Measurements from ENCODE around the gene TMCO1. TPM values are rescaled to one million over a fixed set of nuclear protein-coding genes. Genes with fewer than 3 reads are reported as not detected.

Gene TMCO1
- polyA plus RNA-seq, 3 donors: 24.1 to 154 (median 146) TPM

- peaks cover 0 to 3% (median 0%) of the 10 kb centered on the region in 7 donors for H3K9me3 Mint-ChIP-seq
- H3K27me3 Mint-ChIP-seq (ENCODE audit: low read depth in 3 of 3): peaks cover 0 to 3% (median 0%) of the 10 kb centered on the region in 3 donors
- intact Hi-C loops (cut with micrococcal nuclease): loop anchor here (5.0 to 10.0 kb wide), 4 partner anchors 36 to 101 kb away; partner anchors contain the start of gene MGST3 (in 2 of the 2)
- H3K36me3 Mint-ChIP-seq: peaks cover 6 to 10% of the 10 kb centered on the region in 2 donors
- H3K4me3 ChIP-seq (replicated peaks in 1 of 3; ENCODE audit: low read depth in 2 of 3, low read length in 3 of 3): peak within 1 kb of the TSS; percentile 81 to 99 (median 89)
- H2AFZ ChIP-seq (ENCODE audit: insufficient read depth, low read depth, low read length, poor library complexity, severe bottlenecking): peak within 1 kb of the TSS; percentile 95
- no peaks in the 10 kb centered on the region for H3K36me3 ChIP-seq (replicated peaks in 1 of 2; ENCODE audit: control insufficient read depth in 1 of 2, insufficient read depth in 2 of 2, low read length in 2 of 2)
- H3K4me1 Mint-ChIP-seq: peaks cover 30% of the 10 kb centered on the region
- peak within 1 kb of the TSS; percentile 91 to 93 for H3K27ac ChIP-seq (ENCODE audit: low read depth in 1 of 2, low read length in 2 of 2)
- H3K27ac Mint-ChIP-seq: peak within 1 kb of the TSS; percentile 90 to 97 (median 96)
- peaks cover 9% of the 10 kb centered on the region for H4K20me1 ChIP-seq (ENCODE audit: insufficient read depth, low read length)
- no peaks in the 10 kb centered on the region for H3K27me3 ChIP-seq (ENCODE audit: control insufficient read depth in 2 of 2, insufficient read depth in 2 of 2, low read length in 2 of 2)
- peak within 1 kb of the TSS; percentile 80 for H3K4me2 ChIP-seq (replicated peaks; ENCODE audit: extremely low read depth, low read length, poor library complexity, severe bottlenecking)
- TF ChIP-seq, protein P1, sequence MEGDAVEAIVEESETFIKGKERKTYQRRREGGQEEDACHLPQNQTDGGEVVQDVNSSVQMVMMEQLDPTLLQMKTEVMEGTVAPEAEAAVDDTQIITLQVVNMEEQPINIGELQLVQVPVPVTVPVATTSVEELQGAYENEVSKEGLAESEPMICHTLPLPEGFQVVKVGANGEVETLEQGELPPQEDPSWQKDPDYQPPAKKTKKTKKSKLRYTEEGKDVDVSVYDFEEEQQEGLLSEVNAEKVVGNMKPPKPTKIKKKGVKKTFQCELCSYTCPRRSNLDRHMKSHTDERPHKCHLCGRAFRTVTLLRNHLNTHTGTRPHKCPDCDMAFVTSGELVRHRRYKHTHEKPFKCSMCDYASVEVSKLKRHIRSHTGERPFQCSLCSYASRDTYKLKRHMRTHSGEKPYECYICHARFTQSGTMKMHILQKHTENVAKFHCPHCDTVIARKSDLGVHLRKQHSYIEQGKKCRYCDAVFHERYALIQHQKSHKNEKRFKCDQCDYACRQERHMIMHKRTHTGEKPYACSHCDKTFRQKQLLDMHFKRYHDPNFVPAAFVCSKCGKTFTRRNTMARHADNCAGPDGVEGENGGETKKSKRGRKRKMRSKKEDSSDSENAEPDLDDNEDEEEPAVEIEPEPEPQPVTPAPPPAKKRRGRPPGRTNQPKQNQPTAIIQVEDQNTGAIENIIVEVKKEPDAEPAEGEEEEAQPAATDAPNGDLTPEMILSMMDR (IDR thresholded peaks at IDR 0.05): peak; percentile 19
- peak; percentile 51 to 68 (median 57) for DNase-seq
- H3K4me1 ChIP-seq (ENCODE audit: control insufficient read depth in 1 of 2, insufficient read depth in 2 of 2, low read length in 2 of 2): peaks cover 27 to 32% of the 10 kb centered on the region in 2 donors
- peak within 1 kb of the TSS; percentile 94 to 98 for H3K4me3 Mint-ChIP-seq
- H3K79me2 ChIP-seq (ENCODE audit: insufficient read depth, low read length): peaks cover 43% of the 10 kb centered on the region
- H3K9ac ChIP-seq (ENCODE audit: insufficient read depth, low read length, poor library complexity, severe bottlenecking): peak within 1 kb of the TSS; percentile 88
- WGBS (ENCODE audit: insufficient coverage): under 1% methylated on average over 55 of the region's 65 CpGs
- H3K9me3 ChIP-seq (replicated peaks in 1 of 2; ENCODE audit: control insufficient read depth in 1 of 2, insufficient read depth in 1 of 2, low read length in 2 of 2): no peaks in the 10 kb centered on the region
Observed at GRCh38 chr1:165697881-165698760, 70.5 kb downstream of the TMCO1 start, which contains the start of gene ALDH9A1. TSS of gene ALDH9A1 (minus strand) at chr1:165698562. CDS start at chr1:165698558, 4 bp downstream.

- Mint-ChIP-seq H3K27ac (peak overlapping the region; percentile 90 to 97 (median 96)), H3K9me3 (peaks cover 0 to 3% (median 0%) of the 10 kb centered on the region in 7 donors), H3K4me3 (peak overlapping the region; percentile 94 to 98), H3K36me3 (peaks cover 6 to 14% of the 10 kb centered on the region in 2 donors), H3K4me1 (peaks cover 30% of the 10 kb centered on the region), H3K27me3 (ENCODE audit: low read depth in 3 of 3) (peaks cover 0 to 3% (median 0%) of the 10 kb centered on the region in 3 donors)
- H3K79me2 ChIP-seq (ENCODE audit: insufficient read depth, low read length): peaks cover 43% of the 10 kb centered on the region
- H4K20me1 ChIP-seq (ENCODE audit: insufficient read depth, low read length): peaks cover 9% of the 10 kb centered on the region
- no peaks in the 10 kb centered on the region for H3K36me3 ChIP-seq (replicated peaks in 1 of 2; ENCODE audit: control insufficient read depth in 1 of 2, insufficient read depth in 2 of 2, low read length in 2 of 2)
- DNase-seq: no peak
- H3K27ac ChIP-seq (ENCODE audit: low read depth in 1 of 2, low read length in 2 of 2): peak overlapping the region; percentile 91 to 93
- no CpG with 5 or more reads among the region's 8 CpGs for WGBS (ENCODE audit: insufficient coverage)
- no peaks in the 10 kb centered on the region for H3K9me3 ChIP-seq (replicated peaks in 1 of 2; ENCODE audit: control insufficient read depth in 1 of 2, insufficient read depth in 1 of 2, low read length in 2 of 2)
- peak overlapping the region; percentile 88 for H3K9ac ChIP-seq (ENCODE audit: insufficient read depth, low read length, poor library complexity, severe bottlenecking)
- TF ChIP-seq, protein P1 (IDR thresholded peaks at IDR 0.05): no peak
- intact Hi-C loops (cut with micrococcal nuclease): loop anchor here (5.0 to 10.0 kb wide), 4 partner anchors 35 to 100 kb away; partner anchors contain the start of gene MGST3 (in 2 of the 2)
- H3K4me3 ChIP-seq (replicated peaks in 1 of 3; ENCODE audit: low read depth in 2 of 3, low read length in 3 of 3): peak overlapping the region; percentile 81 to 99 (median 89)
- no peaks in the 10 kb centered on the region for H3K27me3 ChIP-seq (ENCODE audit: control insufficient read depth in 2 of 2, insufficient read depth in 2 of 2, low read length in 2 of 2)
- H2AFZ ChIP-seq (ENCODE audit: insufficient read depth, low read depth, low read length, poor library complexity, severe bottlenecking): peak overlapping the region; percentile 95
- H3K4me2 ChIP-seq (replicated peaks; ENCODE audit: extremely low read depth, low read length, poor library complexity, severe bottlenecking): peak overlapping the region; percentile 80
- peaks cover 27 to 32% of the 10 kb centered on the region in 2 donors for H3K4me1 ChIP-seq (ENCODE audit: control insufficient read depth in 1 of 2, insufficient read depth in 2 of 2, low read length in 2 of 2)
Observed at GRCh38 chr1:165697491-165697880, 71.2 kb downstream of the TMCO1 start.
